ENCODE results near the gene LRRC75A. TPM values are rescaled to one million over a fixed set of nuclear protein-coding genes. Genes with fewer than 3 reads are reported as not detected.

LRRC75A gene
- 7.5 TPM for total RNA-seq

DNA sequence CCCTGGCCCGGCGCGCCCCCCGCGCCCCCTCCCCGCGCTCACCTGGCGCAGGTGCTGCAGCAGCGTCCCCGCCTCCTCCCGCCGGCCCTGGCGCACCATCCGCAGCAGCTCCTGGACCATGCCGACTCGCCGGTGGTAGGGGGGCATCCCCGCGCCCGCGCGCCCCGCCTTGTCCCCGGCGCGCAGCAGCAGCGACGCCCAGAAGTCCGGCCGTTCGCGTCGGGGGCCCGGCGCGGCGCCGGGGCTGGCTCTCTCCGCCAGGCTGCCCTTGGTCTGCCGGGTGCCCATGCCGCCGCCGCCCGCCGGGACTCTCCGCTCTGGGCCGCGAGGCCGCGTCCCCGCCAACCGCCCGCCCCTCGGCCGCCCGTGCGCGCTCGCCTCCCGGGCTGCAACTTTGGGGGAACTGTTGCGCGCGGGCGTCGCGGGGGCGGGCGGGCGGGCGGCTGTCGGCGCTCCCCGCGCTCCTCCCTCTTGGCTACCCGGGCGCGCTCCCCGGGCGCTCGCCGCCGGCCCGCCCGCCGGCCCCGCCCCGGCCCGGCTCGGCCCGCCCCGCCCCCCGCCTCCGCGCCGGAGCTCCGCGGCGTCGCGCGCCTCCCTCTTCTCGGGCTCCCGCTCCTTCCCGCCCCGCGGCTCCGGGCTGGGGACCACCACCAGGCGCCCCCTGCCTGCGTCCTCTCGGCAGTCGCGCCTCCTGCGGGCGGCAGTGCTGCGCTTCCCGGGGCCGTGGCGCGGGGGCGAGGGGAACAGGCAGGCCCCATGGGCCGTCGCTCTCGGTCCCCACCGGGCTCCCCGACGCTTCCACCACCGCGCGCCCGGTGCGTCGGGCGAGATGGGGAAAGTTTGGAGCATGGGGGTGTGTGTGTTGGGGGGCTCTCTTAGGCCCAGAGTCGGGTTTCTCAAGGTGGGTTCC, at the start of gene LRRC75A:
TSS of gene LRRC75A (minus strand) at position 491 of the 910 bp plus-strand sequence. CDS start at position 288, 203 bp downstream.

GRCh38 chr17:16415031-16415924, 76.7 kb downstream of the LRRC75A start, which contains the start of gene TRPV2:
Gene TRPV2 (plus strand): TSS chr17:16415571. CDS start chr17:16417669, 2,098 bp downstream.

Small RNA genes within 50 kb of the gene (small RNA-seq; reads per million reads assigned to genes)
- gene SNORD49A (ENCODE audit: low replicate concordance) (not detected), gene SNORD65 (ENCODE audit: low replicate concordance) (not detected)

Other genes with a start within 250 kb of the LRRC75A start
- gene CENPV, start 138.7 kb downstream of the LRRC75A start, total RNA-seq: 98.9 TPM
- gene UBB, start 111.1 kb downstream of the LRRC75A start, total RNA-seq: 847 TPM
- gene TRPV2, start 76.6 kb downstream of the LRRC75A start, total RNA-seq: 1.3 TPM
- 32.6 TPM for gene ZNF287, start 77.0 kb upstream of the LRRC75A start, total RNA-seq
- 22.5 TPM for gene ZNF624, start 161.7 kb upstream of the LRRC75A start, total RNA-seq
- gene CCDC144A, start 198.0 kb upstream of the LRRC75A start, total RNA-seq: 84.8 TPM